B cell (primary cell): ENCODE results near the gene CCDC3. TPM values are rescaled to one million over a fixed set of nuclear protein-coding genes. Genes with fewer than 3 reads are reported as not detected.

Source experiments
- ATAC-seq: fragments of 200-7000 bp; cut with Tn5 transposase; one replicate; pipeline ENCODE4 v1.10.0; 2021; ENCODE audit warnings: low read depth, mild to moderate bottlenecking, moderate number of reproducible peaks, moderate library complexity
- CTCF ChIA-PET: fragments of 350-600 bp; sonication (Branson Sonifier 250); formaldehyde crosslinking; loops from one replicate; lab custom pipeline; 2021; ENCODE audit warnings: antibody characterized with exemption, inconsistent platforms; lab: Charles Lee
- POLR2A ChIA-PET: fragments of 350-600 bp; sonication (Branson Sonifier 250); formaldehyde crosslinking; loops from one replicate; lab custom pipeline; 2021; ENCODE audit warnings: antibody characterized with exemption; lab: Charles Lee
- DNase-seq: peaks from one replicate; pipeline ENCODE4 v3.0.0; 2013
- H2AFZ ChIP-seq: 2 replicates; pipeline ENCODE4 v1.6.1; 2012; ENCODE audit warnings: mild to moderate bottlenecking, low read depth, low read length; ENCODE audit not compliant: insufficient read depth, poor library complexity, severe bottlenecking
- H3K27ac ChIP-seq, 2 donors: 1 replicate in 1 of 2; 2 replicates in 1 of 2; pipeline ENCODE4 v1.5.1; 2012 to 2013; ENCODE audit warnings: low read length in 2 of 2, mild to moderate bottlenecking in 2 of 2, moderate library complexity in 1 of 2
- H3K27me3 ChIP-seq, 4 experiments: fragments of 200-600 bp in 1 of 4; sonication (generic) in 1 of 4; replicated peaks in 1 of 4; 1 replicate in 2 of 4; 2 replicates in 2 of 4; pipeline versions ENCODE4 v1.6.1 to v1.7.0; 2013 to 2016; ENCODE audit warnings: low read length in 3 of 4, mild to moderate bottlenecking in 2 of 4, mixed read lengths in 1 of 4, moderate library complexity in 1 of 4; ENCODE audit not compliant: insufficient read depth in 4 of 4, control insufficient read depth in 3 of 4; ENCODE audit errors: control extremely low read depth in 1 of 4
- H3K36me3 ChIP-seq, 2 experiments: replicated peaks in 1 of 2; 1 replicate in 1 of 2; 2 replicates in 1 of 2; pipeline versions ENCODE4 v1.6.1 to v1.7.1; 2013; ENCODE audit warnings: low read length in 1 of 2; ENCODE audit not compliant: insufficient read depth in 2 of 2, control insufficient read depth in 1 of 2; ENCODE audit errors: control extremely low read depth in 1 of 2, extremely low read depth in 1 of 2
- H3K4me1 ChIP-seq, 2 donors: fragments of 200-600 bp in 1 of 2; sonication (generic) in 1 of 2; 1 replicate in 1 of 2; 2 replicates in 1 of 2; pipeline versions ENCODE4 v1.5.1 to v1.6.1; 2013 to 2017; ENCODE audit warnings: low read length in 2 of 2; ENCODE audit not compliant: control insufficient read depth in 2 of 2, insufficient read depth in 2 of 2
- H3K4me2 ChIP-seq: replicated peaks from 2 replicates; pipeline ENCODE3; 2012; ENCODE audit warnings: mild to moderate bottlenecking, low read depth, low read length; ENCODE audit not compliant: poor library complexity, severe bottlenecking
- H3K4me3 ChIP-seq, 5 experiments: fragments of 200-600 bp in 1 of 5; sonication (generic) in 1 of 5; 1 replicate in 3 of 5; 2 replicates in 2 of 5; pipeline versions ENCODE4 v1.5.1 to v1.7.0; 2011 to 2016; ENCODE audit warnings: low read length in 4 of 5, mild to moderate bottlenecking in 4 of 5, low read depth in 2 of 5, control low read depth in 1 of 5, moderate library complexity in 1 of 5; ENCODE audit not compliant: insufficient read depth in 1 of 5; ENCODE audit errors: control extremely low read depth in 1 of 5, extremely low read depth in 1 of 5
- H3K79me2 ChIP-seq: fragments of 200-600 bp; sonication (generic); one replicate; pipeline ENCODE4 v1.6.0; 2016; ENCODE audit warnings: low read length; ENCODE audit not compliant: control insufficient read depth, insufficient read depth
- H3K9ac ChIP-seq: fragments of 200-600 bp; sonication (generic); 2 replicates; pipeline ENCODE4 v1.6.1; 2017; ENCODE audit warnings: mild to moderate bottlenecking, low read length, moderate library complexity
- H3K9me3 ChIP-seq, 3 donors: one replicate each; pipeline versions ENCODE4 v1.6.1 to v1.7.1; 2013; ENCODE audit warnings: low read length in 2 of 3; ENCODE audit not compliant: control insufficient read depth in 2 of 3, insufficient read depth in 1 of 3; ENCODE audit errors: control extremely low read depth in 1 of 3
- H4K20me1 ChIP-seq: 2 replicates; pipeline ENCODE4 v1.6.0; 2012; ENCODE audit warnings: mild to moderate bottlenecking, low read length; ENCODE audit not compliant: insufficient read depth, control insufficient read depth, poor library complexity, severe bottlenecking
- H3K27ac Mint-ChIP-seq: one replicate; pipeline ENCODE4 v1.8.0; 2021; ENCODE audit warnings: mixed read lengths
- H3K27me3 Mint-ChIP-seq: one replicate; pipeline ENCODE4 v1.8.0; 2021; ENCODE audit warnings: mixed read lengths
- H3K4me1 Mint-ChIP-seq: one replicate; pipeline ENCODE4 v1.8.0; 2021; ENCODE audit warnings: mixed read lengths
- H3K4me3 Mint-ChIP-seq: one replicate; pipeline ENCODE4 v1.8.0; 2021; ENCODE audit warnings: mixed read lengths
- H3K9me3 Mint-ChIP-seq: one replicate; pipeline ENCODE4 v1.8.0; 2022; ENCODE audit warnings: mixed read lengths; ENCODE audit not compliant: insufficient read depth
- CTCF ChIP-seq: fragments of 200-600 bp; IDR thresholded peaks from one replicate; pipeline ENCODE4 v1.8.0; 2022; ENCODE audit warnings: antibody characterized with exemption, mild to moderate bottlenecking
- EZH2 ChIP-seq: IDR thresholded peaks from 2 replicates; pipeline ENCODE4 v1.6.1; 2012; ENCODE audit warnings: borderline replicate concordance, low read depth, mild to moderate bottlenecking, moderate library complexity, low read length; ENCODE audit not compliant: insufficient read depth, poor library complexity, severe bottlenecking
- WGBS: methylation state at CpG from one replicate; pipeline ENCODE4 v1.1.5; 2013; ENCODE audit warnings: missing lambda C conversion rate; ENCODE audit not compliant: insufficient coverage; 5-methylcytosine and 5-hydroxymethylcytosine counted together
- intact Hi-C: fragments of 100-400 bp; cut with micrococcal nuclease; formaldehyde crosslinking; loops from one replicate; pipeline ENCODE4 v1.10.0; 2022
- polyA plus RNA-seq: library from polyadenylated mRNA; depleted of rRNA; stranded (reverse); fragments of >200 nt; gene quantifications from 2 replicates; pipeline ENCODE4 v1.2.3, GENCODE V29; 2012
- total RNA-seq, 2 donors: library from RNA; stranded (reverse); fragments of 120-200 nt in 1 of 2; gene quantifications; 1 replicate in 1 of 2; 2 replicates in 1 of 2; pipeline versions ENCODE4 v1.2.3 to v1.2.4, GENCODE V29; 2013 to 2022

Gene CCDC3
- total and polyA plus RNA-seq, 2 donors (not counting 1 experiment from before 2014, with no cell fraction given) = 0.12 TPM; not detected in 1

DNA sequence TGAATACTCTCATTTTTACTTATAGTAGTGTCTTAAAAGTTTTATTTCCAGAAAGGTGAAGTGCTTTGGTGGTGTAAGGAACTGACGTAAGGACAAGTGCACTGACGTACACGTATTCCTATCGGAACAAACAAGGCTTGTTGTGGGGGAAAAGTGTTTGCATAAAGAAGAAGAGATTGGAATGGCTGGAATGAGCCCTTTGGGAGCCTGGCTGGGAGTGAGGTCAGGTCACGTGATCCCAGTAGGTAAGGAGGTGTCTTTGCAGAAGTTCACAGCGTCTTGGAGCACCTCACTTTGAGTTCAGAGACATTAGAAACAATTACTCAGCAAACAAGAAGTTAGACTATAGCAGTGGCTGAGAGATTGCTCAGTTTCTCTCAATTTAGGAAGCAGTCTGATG lies 104.2 kb downstream of the CCDC3 start:
- WGBS = 93% methylated on average over 4 of the region's 6 CpGs
- Mint-ChIP-seq H3K9me3 (peaks cover 9% of the 10 kb centered on the region), H3K4me3 (no peak overlapping the region), H3K27me3 (peaks cover 28% of the 10 kb centered on the region), H3K27ac (no peak overlapping the region), H3K4me1 (no peaks in the 10 kb centered on the region)
- Histone ChIP-seq H3K9ac (no peak overlapping the region), H3K27me3 (peaks cover 0 to 9% (median 0%) of the 10 kb centered on the region in 4 experiments), H3K27ac (no peak overlapping the region), H3K79me2 (no peaks in the 10 kb centered on the region), H3K4me2 (no peak overlapping the region), H3K9me3 (peaks cover 0 to 12% (median 7%) of the 10 kb centered on the region in 3 donors), H3K4me3 (no peak overlapping the region), H3K4me1 (no peaks in the 10 kb centered on the region), H2AFZ (no peak overlapping the region), H4K20me1 (no peaks in the 10 kb centered on the region), H3K36me3 (no peaks in the 10 kb centered on the region)
- POLR2A ChIA-PET = no interaction called here
- DNase-seq (no peak), ATAC-seq (no peak)
- TF ChIP-seq CTCF = no peak
- no peak for TF ChIP-seq EZH2
- CTCF ChIA-PET = no interaction called here
- intact Hi-C loops = no loop called here

DNA sequence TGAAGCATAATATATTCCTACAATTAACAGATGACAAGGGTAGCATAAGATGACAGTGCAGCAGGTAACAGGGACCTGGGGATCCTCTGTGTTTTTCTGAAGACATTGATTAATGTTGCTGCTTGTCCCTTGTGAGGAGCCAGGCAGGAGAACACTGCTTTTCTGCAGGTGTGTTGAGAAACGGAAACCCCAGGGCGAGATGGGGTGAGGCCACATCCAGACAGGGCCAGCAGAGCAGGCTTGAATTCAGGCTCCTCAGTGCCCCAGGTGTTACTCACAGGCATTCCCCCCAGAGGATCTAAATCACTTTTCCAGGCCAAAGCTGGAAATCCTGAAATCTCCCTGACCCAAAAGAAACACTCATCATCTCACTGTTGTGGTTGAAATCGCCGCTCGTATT lies 105.3 kb downstream of the CCDC3 start:
- Mint-ChIP-seq H3K9me3 (peaks cover 9% of the 10 kb centered on the region), H3K27ac (no peak overlapping the region), H3K4me1 (no peaks in the 10 kb centered on the region), H3K4me3 (no peak overlapping the region), H3K27me3 (peaks cover 23% of the 10 kb centered on the region)
- DNase-seq = no peak
- intact Hi-C loops = no loop called here
- Histone ChIP-seq H3K9me3 (peaks cover 0 to 15% (median 14%) of the 10 kb centered on the region in 3 donors), H3K9ac (no peak overlapping the region), H3K4me1 (no peaks in the 10 kb centered on the region), H2AFZ (no peak overlapping the region), H3K79me2 (no peaks in the 10 kb centered on the region), H3K27me3 (peaks cover 0 to 9% (median 0%) of the 10 kb centered on the region in 4 experiments), H4K20me1 (no peaks in the 10 kb centered on the region), H3K36me3 (no peaks in the 10 kb centered on the region), H3K4me3 (no peak overlapping the region), H3K27ac (no peak overlapping the region), H3K4me2 (no peak overlapping the region)
- no peak for ATAC-seq
- CTCF ChIA-PET = no interaction called here
- WGBS = 100% methylated on average over 5 of the region's 5 CpGs
- TF ChIP-seq CTCF (no peak), EZH2 (no peak)
- POLR2A ChIA-PET = no interaction called here
